Loucy (cell line): ENCODE measurements around the gene KCNQ4.

Source experiments
- H2AFZ ChIP-seq: fragments of 200-600 bp; sonication (generic); 2 replicates; pipeline ENCODE4 v1.6.0; 2016; ENCODE audit warnings: antibody characterized with exemption, mild to moderate bottlenecking, low read length, moderate library complexity
- H3F3A ChIP-seq: fragments of 200-600 bp; 2 replicates; pipeline ENCODE4 v1.6.0; 2016; ENCODE audit warnings: antibody characterized with exemption, low read depth, mild to moderate bottlenecking
- H3K27me3 ChIP-seq: fragments of 200-600 bp; sonication (generic); 2 replicates; pipeline ENCODE4 v1.6.1; 2014; ENCODE audit warnings: low read length, mild to moderate bottlenecking; ENCODE audit not compliant: insufficient read depth, poor library complexity, severe bottlenecking
- H3K36me3 ChIP-seq: fragments of 200-600 bp; sonication (generic); 2 replicates; pipeline ENCODE4 v1.6.1; 2016; ENCODE audit warnings: low read length; ENCODE audit not compliant: insufficient read depth
- H3K4me1 ChIP-seq: fragments of 200-600 bp; sonication (generic); 2 replicates; pipeline ENCODE4 v1.5.1; 2014; ENCODE audit warnings: low read length, mild to moderate bottlenecking; ENCODE audit not compliant: insufficient read depth, poor library complexity, severe bottlenecking
- H3K4me2 ChIP-seq: fragments of 200-600 bp; sonication (generic); 2 replicates; pipeline ENCODE4 v1.6.0; 2014; ENCODE audit warnings: antibody characterized with exemption, low read length, low read depth, mild to moderate bottlenecking; ENCODE audit not compliant: poor library complexity, severe bottlenecking
- H3K4me3 ChIP-seq: fragments of 200-600 bp; sonication (generic); 2 replicates; pipeline ENCODE4 v1.5.1; 2014; ENCODE audit warnings: low read length, mild to moderate bottlenecking, mixed read lengths; ENCODE audit not compliant: poor library complexity, severe bottlenecking
- H3K79me2 ChIP-seq: fragments of 200-600 bp; sonication (generic); 2 replicates; pipeline ENCODE4 v1.6.1; 2014; ENCODE audit warnings: low read length; ENCODE audit not compliant: insufficient read depth
- H3K9ac ChIP-seq: fragments of 200-600 bp; sonication (generic); 2 replicates; pipeline ENCODE4 v1.6.0; 2014; ENCODE audit warnings: mild to moderate bottlenecking, low read depth, low read length, moderate library complexity; ENCODE audit not compliant: poor library complexity, severe bottlenecking
- H3K9me2 ChIP-seq: fragments of 200-600 bp; sonication (generic); replicated peaks from 2 replicates; pipeline ENCODE4 v1.6.1; 2016; ENCODE audit warnings: low read depth, low read length, mixed read lengths
- H3K9me3 ChIP-seq: fragments of 200-600 bp; sonication (generic); 2 replicates; pipeline ENCODE4 v1.6.1; 2014; ENCODE audit warnings: mild to moderate bottlenecking, antibody characterized with exemption, low read length, low read depth; ENCODE audit not compliant: insufficient read depth
- H4K20me1 ChIP-seq: fragments of 200-600 bp; sonication (generic); 2 replicates; pipeline ENCODE4 v1.6.0; 2014; ENCODE audit warnings: antibody characterized with exemption, low read length, mild to moderate bottlenecking; ENCODE audit not compliant: insufficient read depth, poor library complexity, severe bottlenecking
- CTCF ChIP-seq: fragments of 200-600 bp; sonication (generic); conservative IDR thresholded peaks from 2 replicates; pipeline ENCODE4 v1.5.1; 2014; ENCODE audit warnings: mild to moderate bottlenecking, antibody characterized with exemption, low read length
- EZH2phosphoT487 ChIP-seq: fragments of 200-600 bp; IDR thresholded peaks from 2 replicates; pipeline ENCODE4 v1.6.1; 2018; ENCODE audit warnings: antibody characterized with exemption, mild to moderate bottlenecking, moderate library complexity, borderline replicate concordance

The KCNQ4 gene

DNA sequence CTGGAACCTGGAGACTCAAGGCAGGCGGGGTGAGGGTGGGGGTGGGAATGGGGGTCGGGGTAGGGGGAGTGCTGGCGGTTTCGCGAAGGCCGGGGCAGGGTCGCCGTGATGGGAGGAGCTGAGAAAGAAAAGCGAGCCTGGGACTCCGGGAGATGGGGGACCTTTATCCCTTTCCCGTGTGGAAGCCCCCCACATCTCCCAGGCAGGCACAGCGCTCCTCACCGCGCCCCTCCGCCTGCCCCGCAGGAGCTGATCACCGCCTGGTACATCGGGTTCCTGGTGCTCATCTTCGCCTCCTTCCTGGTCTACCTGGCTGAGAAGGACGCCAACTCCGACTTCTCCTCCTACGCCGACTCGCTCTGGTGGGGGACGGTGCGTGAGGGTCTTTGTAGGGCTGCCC, 35.5 kb downstream of the KCNQ4 start:
- Histone ChIP-seq H3K4me3 (no peak overlapping the region), H3K36me3 (no peaks in the 10 kb centered on the region), H4K20me1 (no peaks in the 10 kb centered on the region), H3K4me1 (peaks cover 12% of the 10 kb centered on the region), H3K9ac (no peak overlapping the region), H3K79me2 (no peaks in the 10 kb centered on the region), H3K9me3 (no peaks in the 10 kb centered on the region), H3K27me3 (no peaks in the 10 kb centered on the region), H3F3A (no peaks in the 10 kb centered on the region), H3K4me2 (no peak overlapping the region), H2AFZ (no peak overlapping the region), H3K9me2 (no peaks in the 10 kb centered on the region)
- TF ChIP-seq CTCF (no peak), EZH2phosphoT487 (no peak)

DNA sequence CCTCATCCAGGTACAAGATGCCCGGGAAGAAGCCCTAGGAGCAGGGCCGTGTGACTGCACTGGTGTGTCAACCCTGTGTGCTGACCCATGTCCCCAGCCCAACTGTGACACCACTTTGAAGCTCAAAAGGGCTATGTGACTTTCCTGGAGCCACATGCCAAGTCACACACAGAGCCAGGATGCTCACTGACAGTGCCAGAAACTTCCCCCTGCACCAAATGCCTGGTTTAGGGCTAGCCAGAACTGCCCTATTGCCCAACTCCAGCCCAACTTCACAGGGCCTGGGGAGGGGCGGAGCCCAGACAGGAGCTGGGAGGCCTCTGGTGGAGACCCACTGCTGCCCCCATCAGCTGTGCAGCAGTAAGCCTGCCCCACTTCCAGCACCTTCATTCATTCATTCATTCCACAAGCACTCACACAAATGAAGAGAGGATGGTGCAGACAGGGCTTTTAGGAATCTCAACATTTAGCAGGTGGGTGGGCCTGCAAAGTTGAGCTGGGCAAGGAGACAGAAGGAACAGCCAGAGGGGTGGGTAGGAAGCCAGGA, 36.7 kb downstream of the KCNQ4 start:
- Histone ChIP-seq H2AFZ (no peak overlapping the region), H3K4me2 (no peak overlapping the region), H3K27me3 (no peaks in the 10 kb centered on the region), H3K9me2 (no peaks in the 10 kb centered on the region), H3K36me3 (no peaks in the 10 kb centered on the region), H4K20me1 (no peaks in the 10 kb centered on the region), H3K4me1 (peaks cover 24% of the 10 kb centered on the region), H3F3A (no peaks in the 10 kb centered on the region), H3K9ac (no peak overlapping the region), H3K4me3 (no peak overlapping the region), H3K79me2 (no peaks in the 10 kb centered on the region), H3K9me3 (no peaks in the 10 kb centered on the region)
- peak; percentile 46 for TF ChIP-seq CTCF
- TF ChIP-seq EZH2phosphoT487, result no peak

DNA sequence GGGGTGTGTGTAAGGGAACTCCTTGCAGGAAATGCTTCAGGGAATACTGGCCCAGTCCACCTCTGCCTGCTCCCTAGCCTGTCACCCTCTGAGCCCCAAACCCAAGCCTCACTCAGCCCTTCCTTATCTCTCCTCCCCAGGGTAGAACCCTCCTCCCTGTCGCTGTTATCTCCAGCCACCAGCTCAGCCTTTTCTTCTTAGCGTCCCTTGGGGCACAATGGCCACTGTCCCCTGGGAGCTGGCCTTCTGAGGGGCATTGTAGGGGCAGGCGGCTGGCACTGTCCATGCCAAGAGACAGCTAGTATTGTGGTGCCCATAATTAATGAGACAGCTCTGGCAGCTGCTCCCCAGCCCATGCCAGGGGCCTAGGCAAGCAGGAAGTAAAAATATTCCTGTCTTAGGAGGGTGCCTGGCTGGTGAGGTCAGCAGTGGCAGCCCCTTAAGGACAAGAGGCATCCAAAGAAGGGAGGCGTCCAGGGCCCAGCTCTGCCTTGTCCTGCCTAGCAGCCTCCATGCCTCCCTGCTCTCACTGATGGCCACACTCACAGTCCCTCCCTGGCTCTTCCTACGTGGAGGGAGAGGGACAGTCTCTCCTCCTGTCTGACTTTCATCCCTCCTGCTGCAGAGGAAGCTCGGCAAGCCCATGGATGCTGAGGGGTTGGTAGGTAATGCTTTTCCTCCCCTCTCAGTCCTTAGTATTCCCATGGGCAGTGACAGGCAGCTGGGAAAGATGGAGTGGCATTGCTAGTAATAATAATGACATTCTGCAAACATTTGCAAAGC, 37.5 kb downstream of the KCNQ4 start:
- no peak for TF ChIP-seq CTCF
- TF ChIP-seq EZH2phosphoT487, result no peak
- H2AFZ ChIP-seq, result no peak overlapping the region
- no peaks in the 10 kb centered on the region for H3K9me3 ChIP-seq
- H3K9ac ChIP-seq, result no peak overlapping the region
- H3F3A ChIP-seq, result no peaks in the 10 kb centered on the region
- H3K27me3 ChIP-seq, result no peaks in the 10 kb centered on the region
- H3K4me2 ChIP-seq, result no peak overlapping the region
- no peak overlapping the region for H3K4me3 ChIP-seq
- H3K36me3 ChIP-seq, result no peaks in the 10 kb centered on the region
- H3K79me2 ChIP-seq, result no peaks in the 10 kb centered on the region
- H4K20me1 ChIP-seq, result no peaks in the 10 kb centered on the region
- no peaks in the 10 kb centered on the region for H3K9me2 ChIP-seq
- peaks cover 32% of the 10 kb centered on the region for H3K4me1 ChIP-seq
